Naive thymus-derived CD4-positive, alpha-beta T cell (primary cell): ENCODE measurements around the gene RAB27B. TPM values are rescaled to one million over a fixed set of nuclear protein-coding genes. Genes with fewer than 3 reads are reported as not detected.
A peak's percentile ranks its signal among the peaks of the same experiment; 100 is the strongest.

Source experiments
- ATAC-seq: fragments of 150-1000 bp; cut with Tn5 transposase; 2 replicates; pipeline ENCODE4 v1.10.0; 2021; ENCODE audit warnings: mild to moderate bottlenecking, moderate library complexity
- CTCF ChIA-PET: fragments of 350-600 bp; sonication (Branson Sonifier 250); formaldehyde crosslinking; loops from one replicate; lab custom pipeline; 2021; ENCODE audit warnings: antibody characterized with exemption; lab: Charles Lee
- POLR2A ChIA-PET: fragments of 350-600 bp; sonication (Branson Sonifier 250); formaldehyde crosslinking; loops from one replicate; lab custom pipeline; 2021; ENCODE audit warnings: antibody characterized with exemption, inconsistent platforms; lab: Charles Lee
- DNase-seq, 9 donors: peaks; one replicate each; pipeline versions ENCODE4 v3.0.0 to v3.0.0-alpha.2; 2020 to 2022; ENCODE audit warnings: mixed read lengths in 1 of 9
- H3K27ac ChIP-seq: one replicate; pipeline ENCODE4 v1.7.0; 2013; ENCODE audit warnings: mild to moderate bottlenecking, low read depth, low read length, moderate library complexity
- H3K27me3 ChIP-seq, 2 donors: one replicate each; pipeline ENCODE4 v1.7.0; 2013; ENCODE audit warnings: low read length in 2 of 2, mild to moderate bottlenecking in 2 of 2, moderate library complexity in 2 of 2; ENCODE audit not compliant: control insufficient read depth in 2 of 2, insufficient read depth in 2 of 2
- H3K36me3 ChIP-seq, 3 experiments: 1 replicate in 2 of 3; 2 replicates in 1 of 3; pipeline ENCODE4 v1.7.0; 2013; ENCODE audit warnings: low read length in 3 of 3, mild to moderate bottlenecking in 3 of 3, moderate library complexity in 1 of 3; ENCODE audit not compliant: insufficient read depth in 3 of 3, control insufficient read depth in 2 of 3
- H3K4me1 ChIP-seq, 2 donors: one replicate each; pipeline ENCODE4 v1.7.0; 2013; ENCODE audit warnings: low read length in 2 of 2, mild to moderate bottlenecking in 2 of 2, moderate library complexity in 1 of 2; ENCODE audit not compliant: control insufficient read depth in 2 of 2, insufficient read depth in 2 of 2
- H3K4me3 ChIP-seq: 2 replicates; pipeline ENCODE4 v1.7.0; 2013; ENCODE audit warnings: mild to moderate bottlenecking, low read length
- H3K9me3 ChIP-seq, 3 experiments: 1 replicate in 2 of 3; 2 replicates in 1 of 3; pipeline ENCODE4 v1.7.0; 2013; ENCODE audit warnings: low read length in 3 of 3; ENCODE audit not compliant: control insufficient read depth in 2 of 3
- H3K27ac Mint-ChIP-seq, 9 donors: one replicate each; pipeline ENCODE4 v1.8.0; 2020 to 2022; ENCODE audit warnings: mixed read lengths in 9 of 9, mild to moderate bottlenecking in 8 of 9, moderate library complexity in 5 of 9, inconsistent platforms in 2 of 9
- H3K27me3 Mint-ChIP-seq, 5 donors: one replicate each; pipeline ENCODE4 v1.8.0; 2021 to 2022; ENCODE audit warnings: mixed read lengths in 5 of 5, mild to moderate bottlenecking in 1 of 5
- H3K36me3 Mint-ChIP-seq, 5 donors: one replicate each; pipeline ENCODE4 v1.8.0; 2020 to 2022; ENCODE audit warnings: mixed read lengths in 5 of 5, mild to moderate bottlenecking in 3 of 5, inconsistent platforms in 1 of 5
- H3K4me1 Mint-ChIP-seq, 7 donors: one replicate each; pipeline ENCODE4 v1.8.0; 2020 to 2022; ENCODE audit warnings: mixed read lengths in 7 of 7, mild to moderate bottlenecking in 3 of 7, inconsistent platforms in 1 of 7
- H3K4me3 Mint-ChIP-seq, 10 donors: one replicate each; pipeline ENCODE4 v1.8.0; 2020 to 2022; ENCODE audit warnings: mild to moderate bottlenecking in 10 of 10, mixed read lengths in 10 of 10, moderate library complexity in 6 of 10, inconsistent platforms in 2 of 10
- H3K9me3 Mint-ChIP-seq, 11 donors: one replicate each; pipeline ENCODE4 v1.8.0; 2020 to 2022; ENCODE audit warnings: mixed read lengths in 11 of 11, mild to moderate bottlenecking in 4 of 11, inconsistent platforms in 1 of 11, moderate library complexity in 1 of 11
- intact Hi-C, 2 donors: fragments of 100-400 bp; cut with micrococcal nuclease; formaldehyde crosslinking; loops; one replicate each; pipeline ENCODE4 v1.15.1; 2023
- polyA plus RNA-seq, 2 donors: library from polyadenylated mRNA; unstranded; fragments of 300-500 nt; fragmentation: Illumina TruSeq; gene quantifications; one replicate each; pipeline ENCODE4 v1.2.3, GENCODE V29; 2021
- total RNA-seq, 6 experiments: library from RNA in 5 of 6; stranded (reverse) in 5 of 6; gene quantifications; 1 replicate in 5 of 6; 2 replicates in 1 of 6; pipeline ENCODE4 v1.2.3 and lab custom pipeline; 2021 to 2026

RAB27B gene
- total and polyA plus RNA-seq, 7 experiments from 2014 or later: 0.77 to 6.4 (median 1.5) TPM

- H3K27me3 Mint-ChIP-seq: peaks cover 0 to 15% (median 4%) of the 10 kb centered on the region in 5 donors
- POLR2A ChIA-PET: no interaction called here
Measured at GRCh38 chr18:54906331-54907185, 78.3 kb downstream of the RAB27B start.

GRCh38 chr18:54909538-54909937 lies 81.3 kb downstream of the RAB27B start:
- H3K4me1 ChIP-seq: no peaks in the 10 kb centered on the region
- H3K9me3 ChIP-seq: no peaks in the 10 kb centered on the region
- DNase-seq (no peak), ATAC-seq (no peak)
- no peaks in the 10 kb centered on the region for H3K36me3 ChIP-seq
- Mint-ChIP-seq H3K4me3 (no peak overlapping the region), H3K9me3 (peaks cover 0 to 3% (median 0%) of the 10 kb centered on the region in 11 donors), H3K27me3 (peaks cover 0 to 15% (median 4%) of the 10 kb centered on the region in 5 donors), H3K4me1 (no peaks in the 10 kb centered on the region), H3K27ac (no peak overlapping the region), H3K36me3 (no peaks in the 10 kb centered on the region)
- H3K27ac ChIP-seq: no peak overlapping the region
- CTCF ChIA-PET: no interaction called here
- POLR2A ChIA-PET: no interaction called here
- intact Hi-C loops: no loop called here
- H3K27me3 ChIP-seq: no peaks in the 10 kb centered on the region
- H3K4me3 ChIP-seq: no peak overlapping the region

More at GRCh38 chr18:54906331-54907185, 78.3 kb downstream of the RAB27B start:
- CTCF ChIA-PET: no interaction called here
- no peak overlapping the region for H3K4me3 ChIP-seq
- no peak for DNase-seq
- H3K27me3 ChIP-seq: no peaks in the 10 kb centered on the region
- peaks cover 0 to 3% (median 0%) of the 10 kb centered on the region in 11 donors for H3K9me3 Mint-ChIP-seq
- no peaks in the 10 kb centered on the region for H3K36me3 ChIP-seq
- no peaks in the 10 kb centered on the region for H3K4me1 Mint-ChIP-seq
- no peak overlapping the region for H3K27ac Mint-ChIP-seq
- H3K27ac ChIP-seq: no peak overlapping the region
- H3K36me3 Mint-ChIP-seq: no peaks in the 10 kb centered on the region
- H3K4me1 ChIP-seq: no peaks in the 10 kb centered on the region
- no peak overlapping the region for H3K4me3 Mint-ChIP-seq
- H3K9me3 ChIP-seq: no peaks in the 10 kb centered on the region
- intact Hi-C loops: no loop called here
- no peak for ATAC-seq

- H3K27ac ChIP-seq: no peak overlapping the region
- peaks cover 0 to 3% (median 0%) of the 10 kb centered on the region in 11 donors for H3K9me3 Mint-ChIP-seq
- no peaks in the 10 kb centered on the region for H3K36me3 ChIP-seq
- no peak for DNase-seq
- no peaks in the 10 kb centered on the region for H3K9me3 ChIP-seq
- intact Hi-C loops: no loop called here
- ChIA-PET POLR2A (no interaction called here), CTCF (no interaction called here)
- no peaks in the 10 kb centered on the region for H3K4me1 ChIP-seq
- H3K4me1 Mint-ChIP-seq: no peaks in the 10 kb centered on the region
- peaks cover 0 to 15% (median 0%) of the 10 kb centered on the region in 5 donors for H3K27me3 Mint-ChIP-seq
- H3K4me3 ChIP-seq: no peak overlapping the region
- ATAC-seq: no peak
- no peaks in the 10 kb centered on the region for H3K36me3 Mint-ChIP-seq
- H3K27ac Mint-ChIP-seq: no peak overlapping the region
- no peaks in the 10 kb centered on the region for H3K27me3 ChIP-seq
- H3K4me3 Mint-ChIP-seq: no peak overlapping the region
Measured at GRCh38 chr18:54910161-54910919, 82.1 kb downstream of the RAB27B start.

GRCh38 chr18:54911551-54911950 lies 83.3 kb downstream of the RAB27B start:
- Histone ChIP-seq H3K27ac (no peak overlapping the region), H3K4me1 (no peaks in the 10 kb centered on the region), H3K4me3 (no peak overlapping the region), H3K9me3 (no peaks in the 10 kb centered on the region), H3K36me3 (no peaks in the 10 kb centered on the region), H3K27me3 (no peaks in the 10 kb centered on the region)
- no peak for ATAC-seq
- Mint-ChIP-seq H3K4me3 (no peak overlapping the region), H3K27ac (no peak overlapping the region), H3K4me1 (no peaks in the 10 kb centered on the region), H3K27me3 (peaks cover 0 to 15% (median 0%) of the 10 kb centered on the region in 5 donors), H3K9me3 (peaks cover 0 to 3% (median 0%) of the 10 kb centered on the region in 11 donors), H3K36me3 (no peaks in the 10 kb centered on the region)
- no peak for DNase-seq
- ChIA-PET POLR2A (no interaction called here), CTCF (interaction anchor here (0.7 kb wide), 1 partner anchor 249 kb away, joined by 3 read pairs; no protein-coding TSS in a partner anchor)
- intact Hi-C loops: no loop called here

- ChIA-PET CTCF (no interaction called here), POLR2A (no interaction called here)
- intact Hi-C loops: no loop called here
- Mint-ChIP-seq H3K4me1 (no peaks in the 10 kb centered on the region), H3K27ac (no peak overlapping the region), H3K27me3 (peaks cover 0 to 4% (median 0%) of the 10 kb centered on the region in 5 donors), H3K36me3 (no peaks in the 10 kb centered on the region), H3K4me3 (no peak overlapping the region), H3K9me3 (peaks cover 0 to 3% (median 0%) of the 10 kb centered on the region in 11 donors)
- Histone ChIP-seq H3K9me3 (no peaks in the 10 kb centered on the region), H3K4me3 (no peak overlapping the region), H3K36me3 (no peaks in the 10 kb centered on the region), H3K27ac (no peak overlapping the region), H3K27me3 (no peaks in the 10 kb centered on the region), H3K4me1 (no peaks in the 10 kb centered on the region)
- ATAC-seq (no peak), DNase-seq (no peak)
Measured at GRCh38 chr18:54914816-54915215, 86.5 kb downstream of the RAB27B start.

DNA sequence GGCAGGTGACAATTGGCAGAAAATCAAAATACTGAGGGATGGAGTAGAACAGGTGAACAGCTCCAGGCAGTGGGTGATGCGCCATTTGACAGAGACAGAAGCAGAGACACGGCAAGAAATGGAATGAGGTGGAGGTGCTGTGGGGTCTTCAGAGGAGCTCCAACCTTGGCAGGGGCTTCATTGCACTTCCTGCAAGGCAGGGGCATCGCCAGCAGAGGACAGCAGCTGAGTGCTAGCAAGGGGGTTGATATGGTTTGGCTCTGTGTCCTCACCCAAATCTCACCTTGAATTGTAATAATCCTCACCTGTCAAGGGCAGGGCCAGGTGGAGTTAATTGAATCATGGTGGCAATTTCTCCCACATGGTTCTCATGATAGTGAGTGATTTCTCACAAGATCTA lies 88.2 kb downstream of the RAB27B start:
- Histone ChIP-seq H3K4me1 (no peaks in the 10 kb centered on the region), H3K9me3 (no peaks in the 10 kb centered on the region), H3K4me3 (no peak overlapping the region), H3K36me3 (no peaks in the 10 kb centered on the region), H3K27me3 (no peaks in the 10 kb centered on the region), H3K27ac (no peak overlapping the region)
- ChIA-PET CTCF (no interaction called here), POLR2A (no interaction called here)
- peaks cover 0 to 5% (median 0%) of the 10 kb centered on the region in 5 donors for H3K27me3 Mint-ChIP-seq
- H3K27ac Mint-ChIP-seq: peak overlapping the region in 1 of 9 donors; percentile 70
- no peak for ATAC-seq
- no peak overlapping the region for H3K4me3 Mint-ChIP-seq
- no peaks in the 10 kb centered on the region for H3K4me1 Mint-ChIP-seq
- no peak for DNase-seq
- H3K36me3 Mint-ChIP-seq: no peaks in the 10 kb centered on the region
- intact Hi-C loops: no loop called here
- no peaks in the 10 kb centered on the region for H3K9me3 Mint-ChIP-seq
